Activated CD4-positive, alpha-beta T cell treated with anti-CD3 and anti-CD28 coated beads, Interleukin-2, amount 10 ng/mL, durations not matched to agents 24 days and 14 days (primary cell): Measurements from ENCODE around the gene SPNS1. TPM values are rescaled to one million over a fixed set of nuclear protein-coding genes. Genes with fewer than 3 reads are reported as not detected.
"Not testable (repeated sequence)": the region's sequence is repeated elsewhere in the genome, so short reads cannot be mapped to it uniquely, and the experiment has no call there.

Experiments
- DNase-seq: peaks from one replicate; pipeline ENCODE4 v3.0.0; 2022
- H3K27ac Mint-ChIP-seq: one replicate; pipeline ENCODE4 v1.8.0; 2022; ENCODE audit warnings: mild to moderate bottlenecking, mixed read lengths
- H3K27me3 Mint-ChIP-seq: one replicate; pipeline ENCODE4 v1.8.0; 2022; ENCODE audit warnings: mixed read lengths
- H3K36me3 Mint-ChIP-seq: one replicate; pipeline ENCODE4 v1.8.0; 2022; ENCODE audit warnings: low read depth, mild to moderate bottlenecking, mixed read lengths
- H3K4me1 Mint-ChIP-seq: one replicate; pipeline ENCODE4 v1.8.0; 2021; ENCODE audit warnings: mixed read lengths
- H3K4me3 Mint-ChIP-seq: one replicate; pipeline ENCODE4 v1.8.0; 2022; ENCODE audit warnings: mild to moderate bottlenecking, moderate library complexity, mixed read lengths
- H3K9me3 Mint-ChIP-seq: one replicate; pipeline ENCODE4 v1.8.0; 2021; ENCODE audit warnings: mixed read lengths
- intact Hi-C: fragments of 100-400 bp; cut with micrococcal nuclease; formaldehyde crosslinking; loops from one replicate; pipeline ENCODE4 v1.15.1; 2023
- total RNA-seq: library from RNA; stranded (reverse); gene quantifications from 2 replicates; pipeline ENCODE4 v1.2.3, GENCODE V29; 2022

The SPNS1 gene
- total RNA-seq, 1 donor from 2014 or later: 21.2 TPM

- DNase-seq: no peak
- intact Hi-C loops: no loop called here
- Mint-ChIP-seq H3K9me3 (no peaks in the 10 kb centered on the region), H3K36me3 (peaks cover 6% of the 10 kb centered on the region), H3K27me3 (no peaks in the 10 kb centered on the region), H3K4me3 (peak overlapping the region; percentile 96), H3K27ac (peak overlapping the region; percentile 70), H3K4me1 (peaks cover 28% of the 10 kb centered on the region)
Observed at GRCh38 chr16:28975158-28975599, 601 bp downstream of the SPNS1 start.

GRCh38 chr16:28977703-28978662 is 3.4 kb downstream of the SPNS1 start:
- Mint-ChIP-seq H3K27ac (no peak overlapping the region), H3K36me3 (peaks cover 26% of the 10 kb centered on the region), H3K9me3 (peaks cover 4% of the 10 kb centered on the region), H3K4me3 (no peak overlapping the region), H3K4me1 (peaks cover 28% of the 10 kb centered on the region), H3K27me3 (no peaks in the 10 kb centered on the region)
- intact Hi-C loops: no loop called here
- peak; percentile 74 for DNase-seq

GRCh38 chr16:28980330-28980729 is 5.8 kb downstream of the SPNS1 start:
- H3K27me3 Mint-ChIP-seq, H3K4me3 Mint-ChIP-seq, DNase-seq, intact Hi-C loops, H3K9me3 Mint-ChIP-seq, H3K27ac Mint-ChIP-seq: not testable (repeated sequence)
- H3K4me1 Mint-ChIP-seq: peaks cover 30% of the 10 kb centered on the region
- peaks cover 40% of the 10 kb centered on the region for H3K36me3 Mint-ChIP-seq

GRCh38 chr16:28980929-28981328 is 6.4 kb downstream of the SPNS1 start:
- peaks cover 45% of the 10 kb centered on the region for H3K36me3 Mint-ChIP-seq
- no peak overlapping the region for H3K27ac Mint-ChIP-seq
- DNase-seq: no peak
- peaks cover 4% of the 10 kb centered on the region for H3K9me3 Mint-ChIP-seq
- H3K27me3 Mint-ChIP-seq: no peaks in the 10 kb centered on the region
- H3K4me1 Mint-ChIP-seq: peaks cover 26% of the 10 kb centered on the region
- intact Hi-C loops: no loop called here
- no peak overlapping the region for H3K4me3 Mint-ChIP-seq

DNA sequence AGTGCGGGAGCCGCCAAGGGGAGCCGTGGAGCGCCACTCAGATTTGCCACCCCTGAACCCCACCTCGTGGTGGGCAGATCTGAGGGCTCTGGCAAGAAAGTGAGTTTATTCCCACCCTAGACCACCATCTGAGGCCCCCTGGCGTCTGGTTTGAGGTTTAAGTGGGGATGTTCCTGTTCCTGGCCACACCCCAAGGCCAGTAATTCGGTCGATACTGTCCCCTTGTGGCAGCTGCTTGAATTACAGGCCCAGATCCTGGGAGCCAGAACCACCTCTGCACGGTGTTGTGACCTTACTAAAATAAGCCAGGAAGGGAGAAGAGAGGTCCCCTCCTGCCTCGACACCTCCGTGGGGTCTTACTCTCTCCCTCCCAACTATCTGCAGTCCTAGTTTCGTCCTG is 6.9 kb downstream of the SPNS1 start:
- H3K4me3 Mint-ChIP-seq: no peak overlapping the region
- H3K9me3 Mint-ChIP-seq: peaks cover 4% of the 10 kb centered on the region
- H3K36me3 Mint-ChIP-seq: peaks cover 51% of the 10 kb centered on the region
- DNase-seq: peak; percentile 74
- H3K27me3 Mint-ChIP-seq: no peaks in the 10 kb centered on the region
- peaks cover 22% of the 10 kb centered on the region for H3K4me1 Mint-ChIP-seq
- no peak overlapping the region for H3K27ac Mint-ChIP-seq
- intact Hi-C loops: no loop called here

GRCh38 chr16:28982418-28982817 is 7.8 kb downstream of the SPNS1 start:
- DNase-seq: no peak
- intact Hi-C loops: no loop called here
- peaks cover 24% of the 10 kb centered on the region for H3K4me1 Mint-ChIP-seq
- no peak overlapping the region for H3K27ac Mint-ChIP-seq
- peaks cover 59% of the 10 kb centered on the region for H3K36me3 Mint-ChIP-seq
- no peak overlapping the region for H3K4me3 Mint-ChIP-seq
- H3K9me3 Mint-ChIP-seq: peaks cover 10% of the 10 kb centered on the region
- no peaks in the 10 kb centered on the region for H3K27me3 Mint-ChIP-seq

GRCh38 chr16:28982949-28983348 is 8.4 kb downstream of the SPNS1 start:
- Mint-ChIP-seq H3K4me3 (no peak overlapping the region), H3K36me3 (peaks cover 64% of the 10 kb centered on the region), H3K27me3 (no peaks in the 10 kb centered on the region), H3K27ac (no peak overlapping the region), H3K9me3 (peaks cover 11% of the 10 kb centered on the region), H3K4me1 (peaks cover 27% of the 10 kb centered on the region)
- DNase-seq: no peak
- intact Hi-C loops: no loop called here

DNA sequence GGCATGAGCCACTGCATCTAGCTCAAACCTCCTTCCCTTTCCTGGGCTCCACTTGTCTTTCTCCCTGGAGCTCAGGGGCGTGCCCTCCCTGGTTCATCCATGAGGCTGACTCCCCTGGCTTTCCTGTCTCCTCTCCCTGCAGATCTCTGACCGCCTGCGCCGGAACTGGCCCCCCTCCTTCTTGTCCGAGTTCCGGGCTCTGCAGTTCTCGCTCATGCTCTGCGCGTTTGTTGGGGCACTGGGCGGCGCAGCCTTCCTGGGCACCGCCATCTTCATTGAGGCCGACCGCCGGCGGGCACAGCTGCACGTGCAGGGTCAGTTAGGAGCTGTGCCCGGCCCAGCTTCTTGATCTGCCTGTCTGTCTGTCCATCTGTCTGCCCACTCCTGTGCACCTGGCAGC is 9.1 kb downstream of the SPNS1 start:
- H3K4me3 Mint-ChIP-seq: peak overlapping the region; percentile 81
- no peak for DNase-seq
- H3K27ac Mint-ChIP-seq: peak overlapping the region; percentile 89
- H3K27me3 Mint-ChIP-seq: no peaks in the 10 kb centered on the region
- peaks cover 11% of the 10 kb centered on the region for H3K9me3 Mint-ChIP-seq
- H3K4me1 Mint-ChIP-seq: peaks cover 27% of the 10 kb centered on the region
- intact Hi-C loops: loop anchor here (1.0 kb wide), 1 partner anchor 9 kb away; the partner anchor contains the start of gene SPNS1
- peaks cover 65% of the 10 kb centered on the region for H3K36me3 Mint-ChIP-seq

DNA sequence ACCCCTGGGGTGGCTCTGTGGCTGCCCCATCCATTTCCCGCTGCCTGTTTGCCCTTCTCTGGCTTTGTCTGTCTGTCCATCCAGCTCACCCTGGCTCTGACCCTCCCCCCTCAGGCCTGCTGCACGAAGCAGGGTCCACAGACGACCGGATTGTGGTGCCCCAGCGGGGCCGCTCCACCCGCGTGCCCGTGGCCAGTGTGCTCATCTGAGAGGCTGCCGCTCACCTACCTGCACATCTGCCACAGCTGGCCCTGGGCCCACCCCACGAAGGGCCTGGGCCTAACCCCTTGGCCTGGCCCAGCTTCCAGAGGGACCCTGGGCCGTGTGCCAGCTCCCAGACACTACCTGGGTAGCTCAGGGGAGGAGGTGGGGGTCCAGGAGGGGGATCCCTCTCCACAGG is 9.5 kb downstream of the SPNS1 start:
- Mint-ChIP-seq H3K27ac (peak overlapping the region; percentile 89), H3K36me3 (peaks cover 68% of the 10 kb centered on the region), H3K9me3 (peaks cover 11% of the 10 kb centered on the region), H3K27me3 (no peaks in the 10 kb centered on the region), H3K4me1 (peaks cover 30% of the 10 kb centered on the region), H3K4me3 (peak overlapping the region; percentile 81)
- intact Hi-C loops: loop anchor here (1.0 kb wide), 1 partner anchor 10 kb away; the partner anchor contains the start of gene SPNS1
- DNase-seq: no peak

DNA sequence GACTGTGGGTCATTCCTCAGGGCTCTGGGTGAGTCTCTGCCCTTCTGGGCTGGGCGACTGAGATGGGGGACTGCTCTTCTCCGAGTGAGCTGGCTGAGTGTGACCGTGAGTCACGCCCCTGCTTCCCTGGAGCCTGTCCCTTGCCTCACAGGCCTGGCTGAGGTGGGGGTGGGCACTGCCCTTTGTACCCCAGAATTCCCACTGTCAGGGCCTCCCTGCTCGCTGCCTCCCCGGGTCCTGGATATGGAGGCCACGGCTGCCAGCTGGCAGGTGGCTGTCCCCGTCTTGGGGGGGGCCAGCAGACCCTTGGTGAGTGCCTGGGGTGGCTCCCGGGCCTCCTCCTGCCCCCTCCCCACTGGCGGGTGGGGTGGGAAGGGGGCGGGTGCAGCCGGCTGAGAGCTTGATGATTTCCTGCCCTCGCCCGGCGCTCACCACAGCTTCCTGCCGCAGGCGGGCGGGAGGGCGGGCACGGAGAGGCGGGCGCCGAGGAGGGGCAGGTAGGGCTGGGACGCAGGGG is 10.1 kb downstream of the SPNS1 start, which contains the start of gene LAT:
TSS of gene LAT (plus strand) at position 434 of the 517 bp plus-strand sequence. CDS start 366 bp downstream, outside the sequence.
- intact Hi-C loops: loop anchor here (1.0 kb wide), 1 partner anchor 10 kb away; the partner anchor contains the start of gene SPNS1
- no peaks in the 10 kb centered on the region for H3K27me3 Mint-ChIP-seq
- DNase-seq: peak; percentile 93
- H3K4me3 Mint-ChIP-seq: peak within 1 kb of the TSS; percentile 100
- H3K4me1 Mint-ChIP-seq: peaks cover 35% of the 10 kb centered on the region
- H3K9me3 Mint-ChIP-seq: peaks cover 11% of the 10 kb centered on the region
- peaks cover 74% of the 10 kb centered on the region for H3K36me3 Mint-ChIP-seq
- peak within 1 kb of the TSS; percentile 99 for H3K27ac Mint-ChIP-seq

DNA sequence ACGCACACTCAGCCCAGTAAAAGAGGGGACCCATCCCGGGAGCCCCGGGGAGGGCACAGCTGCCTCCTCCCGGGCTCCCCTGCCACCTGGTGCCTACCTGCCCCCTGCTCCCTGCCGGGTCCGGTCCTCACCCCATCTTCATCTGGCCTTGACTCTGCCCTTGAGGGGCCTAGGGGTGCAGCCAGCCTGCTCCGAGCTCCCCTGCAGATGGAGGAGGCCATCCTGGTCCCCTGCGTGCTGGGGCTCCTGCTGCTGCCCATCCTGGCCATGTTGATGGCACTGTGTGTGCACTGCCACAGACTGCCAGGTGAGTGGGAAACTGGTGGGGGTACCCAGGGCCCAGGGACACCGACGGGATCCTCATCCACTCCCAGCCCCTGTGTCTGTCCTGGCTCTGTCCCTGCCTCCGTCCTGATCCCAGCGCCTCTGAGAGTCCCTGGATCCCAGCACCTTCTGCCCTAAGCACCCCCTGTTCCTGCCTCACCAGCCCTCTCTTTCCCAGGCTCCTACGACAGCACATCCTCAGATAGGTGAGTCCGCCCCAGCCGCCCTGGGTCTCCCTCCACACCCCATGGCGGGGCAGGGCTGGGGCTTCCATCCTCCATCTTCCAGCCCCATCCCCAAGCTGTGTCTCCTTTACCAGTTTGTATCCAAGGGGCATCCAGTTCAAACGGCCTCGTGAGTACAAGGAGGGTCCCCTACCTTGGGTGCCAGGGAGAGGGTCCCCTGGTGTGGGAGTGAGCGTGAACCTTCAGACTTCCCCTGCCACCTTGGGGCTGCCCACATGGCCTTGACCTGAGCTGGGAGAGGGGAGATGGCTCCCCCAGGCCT is 10.8 kb downstream of the SPNS1 start:
- no peaks in the 10 kb centered on the region for H3K27me3 Mint-ChIP-seq
- H3K36me3 Mint-ChIP-seq: peaks cover 80% of the 10 kb centered on the region
- H3K4me3 Mint-ChIP-seq: peak overlapping the region; percentile 100
- peak; percentile 71 for DNase-seq
- intact Hi-C loops: no loop called here
- peaks cover 11% of the 10 kb centered on the region for H3K9me3 Mint-ChIP-seq
- peak overlapping the region; percentile 99 for H3K27ac Mint-ChIP-seq
- peaks cover 42% of the 10 kb centered on the region for H3K4me1 Mint-ChIP-seq

- H3K36me3 Mint-ChIP-seq: peaks cover 82% of the 10 kb centered on the region
- H3K27me3 Mint-ChIP-seq: no peaks in the 10 kb centered on the region
- intact Hi-C loops: no loop called here
- H3K9me3 Mint-ChIP-seq: peaks cover 11% of the 10 kb centered on the region
- H3K27ac Mint-ChIP-seq: peak overlapping the region; percentile 99
- H3K4me1 Mint-ChIP-seq: peaks cover 48% of the 10 kb centered on the region
- H3K4me3 Mint-ChIP-seq: peak overlapping the region; percentile 100
- DNase-seq: no peak
Observed at GRCh38 chr16:28986046-28986445, 11.5 kb downstream of the SPNS1 start.

DNA sequence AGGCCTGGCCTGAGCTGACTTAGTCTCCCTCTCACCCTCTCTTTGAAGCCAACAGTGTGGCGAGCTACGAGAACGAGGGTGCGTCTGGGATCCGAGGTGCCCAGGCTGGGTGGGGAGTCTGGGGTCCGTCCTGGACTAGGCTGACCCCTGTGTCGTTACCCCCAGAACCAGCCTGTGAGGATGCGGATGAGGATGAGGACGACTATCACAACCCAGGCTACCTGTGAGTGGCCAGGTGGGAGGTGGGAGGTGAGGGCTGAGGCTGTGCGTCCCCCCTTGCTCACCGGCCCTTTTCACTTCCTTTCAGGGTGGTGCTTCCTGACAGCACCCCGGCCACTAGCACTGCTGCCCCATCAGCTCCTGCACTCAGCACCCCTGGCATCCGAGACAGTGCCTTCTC is 11.9 kb downstream of the SPNS1 start:
- intact Hi-C loops: no loop called here
- Mint-ChIP-seq H3K27me3 (no peaks in the 10 kb centered on the region), H3K27ac (peak overlapping the region; percentile 99), H3K36me3 (peaks cover 80% of the 10 kb centered on the region), H3K9me3 (peaks cover 11% of the 10 kb centered on the region), H3K4me1 (peaks cover 48% of the 10 kb centered on the region), H3K4me3 (peak overlapping the region; percentile 100)
- peak; percentile 68 for DNase-seq
